Ovary (tissue), 9 donors: Measurements from ENCODE around the gene CADPS. TPM values are rescaled to one million over a fixed set of nuclear protein-coding genes. Genes with fewer than 3 reads are reported as not detected.

Experiments
- DNase-seq, 5 donors: peaks; one replicate each; pipeline ENCODE4 v3.0.0-alpha.2; 2019 to 2020
- H3K27ac ChIP-seq, 2 donors: fragments of 200-600 bp; one replicate each; pipeline versions ENCODE4 v1.5.1 to v1.8.0; 2019 to 2022
- H3K27me3 ChIP-seq: fragments of 200-600 bp; one replicate; pipeline ENCODE4 v1.8.0; 2022
- H3K36me3 ChIP-seq: fragments of 200-600 bp; sonication (generic); one replicate; pipeline ENCODE4 v1.5.1; 2019
- H3K4me1 ChIP-seq: one replicate; pipeline ENCODE4 v1.8.1; 2013; ENCODE audit warnings: mild to moderate bottlenecking, moderate library complexity; ENCODE audit not compliant: insufficient read depth
- H3K4me3 ChIP-seq: fragments of 200-600 bp; sonication (generic); one replicate; pipeline ENCODE4 v1.5.1; 2017
- H3K9me3 ChIP-seq, 2 donors: fragments of 200-600 bp in 1 of 2; sonication (generic) in 1 of 2; one replicate each; pipeline versions ENCODE4 v1.5.1 to v1.8.1; 2013 to 2019; ENCODE audit warnings: mild to moderate bottlenecking in 1 of 2, moderate library complexity in 1 of 2
- EP300 ChIP-seq: sonication (generic); formaldehyde crosslinking; IDR thresholded peaks from one replicate; pipeline ENCODE4 v1.6.1; 2017; ENCODE audit warnings: antibody characterized with exemption
- POLR2A ChIP-seq: fragments of 450-650 bp; IDR thresholded peaks from one replicate; pipeline ENCODE4 v1.6.1; 2017; ENCODE audit warnings: antibody characterized with exemption, mild to moderate bottlenecking, moderate library complexity
- WGBS, 3 donors: extraction: QIAGEN DNeasy Blood & Tissue Kit in 1 of 3; methylation state at CpG; one replicate each; pipeline versions ENCODE4 v1.1.5 to v1.1.7; 2013 to 2017; 5-methylcytosine and 5-hydroxymethylcytosine counted together
- intact Hi-C, 4 donors: fragments of 100-400 bp; cut with DNase I; formaldehyde crosslinking; loops; one replicate each; pipeline versions ENCODE4 v1.11.0 to v1.15.1; 2022 to 2023
- polyA plus RNA-seq, 2 donors: library from polyadenylated mRNA; stranded (reverse); fragments of 200-250 nt in 1 of 2; fragments of 350-450 nt in 1 of 2; fragmentation: Illumina TruSeq in 1 of 2; extraction: RNeasy Lipid Tissue Mini Kit (QIAGEN cat#74804) in 1 of 2; gene quantifications; one replicate each; pipeline ENCODE4 v1.2.3, GENCODE V29; 2013 to 2014
- total RNA-seq, 7 donors: library from RNA; depleted of rRNA in 2 of 7; stranded (reverse); fragments of >200 nt in 2 of 7; fragmentation: NEBNext Ultra II Directional in 3 of 7; extraction: Animal tissue kit (Norgen Biotek cat#: 25700) in 3 of 7; gene quantifications; one replicate each; pipeline versions ENCODE4 v1.1.0 to v1.2.4, GENCODE V29; 2016 to 2023
- TF ChIP-seq, protein P1 (sequence below), 3 donors: fragments of 450-650 bp in 2 of 3; fragments of 200-600 bp in 1 of 3; IDR thresholded peaks; one replicate each; pipeline versions ENCODE4 v1.5.1 to v1.8.0; 2016 to 2022; ENCODE audit warnings: antibody characterized with exemption in 3 of 3, mild to moderate bottlenecking in 1 of 3
- donor health status: DM: no; HTN: no; CAD: no; lungs with moderate emphysema.
- donor health status: DM: no; HTN: no; CAD: no.
- donor health status: Bipolar disorder and iron deficiency.
- donor health status: DM: yes; HTN: yes; CAD: no.
- donor health status: DM: no; HTN: no; CAD: no.
- donor health status: DM: yes; HTN: yes; CAD: no.

The CADPS gene
- total and polyA plus RNA-seq, 9 donors = 0.90 to 6.8 (median 2.8) TPM

DNA sequence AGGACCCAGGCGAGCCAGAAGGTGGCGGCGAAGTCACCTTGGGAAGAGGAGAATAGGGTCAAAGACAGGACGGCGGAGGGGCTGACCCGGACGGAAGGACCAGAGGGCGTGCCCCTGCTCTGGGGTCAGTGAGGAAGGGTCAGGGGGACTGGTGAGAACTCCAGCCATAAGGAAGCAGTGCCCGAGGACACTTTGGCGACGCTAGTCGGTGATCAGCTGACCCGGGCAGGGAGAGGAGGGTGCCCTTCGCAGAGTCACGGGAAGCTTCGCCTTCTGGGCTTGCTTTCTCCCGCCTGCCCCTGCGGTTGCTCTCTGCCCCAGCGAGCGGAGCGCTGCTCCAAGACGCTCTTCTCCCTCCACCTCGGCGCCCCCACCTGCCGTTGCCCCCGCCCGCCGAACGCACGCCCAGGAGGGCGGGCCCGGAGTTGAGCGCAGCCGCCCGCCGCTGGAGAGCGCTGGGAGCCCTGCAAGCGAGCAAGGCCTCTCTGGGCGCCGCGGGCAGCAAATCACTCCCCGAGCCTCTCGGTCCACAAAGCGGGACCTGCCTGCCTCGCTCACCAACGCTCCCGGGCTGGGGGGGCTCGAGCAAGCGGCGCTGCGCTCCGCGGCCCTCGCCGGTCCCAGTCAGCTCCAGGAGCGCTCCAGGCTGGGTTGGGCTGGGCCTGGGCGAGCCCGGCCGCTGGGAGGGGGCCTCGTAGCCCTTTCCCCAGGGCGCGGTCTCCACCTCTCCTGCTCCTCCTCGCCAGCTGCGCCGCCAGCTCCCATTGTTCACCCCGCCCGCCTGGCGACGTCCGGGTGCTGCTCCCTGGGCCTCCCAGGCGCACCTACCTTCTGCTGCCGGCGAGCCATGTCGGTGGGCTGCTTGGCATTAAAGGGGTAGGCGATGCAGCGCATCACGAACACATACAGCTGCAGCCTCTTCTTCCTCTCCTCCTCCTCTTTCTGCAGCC, 1.2 kb downstream of the CADPS start:
- peak overlapping the region; percentile 32 for H3K4me3 ChIP-seq

DNA sequence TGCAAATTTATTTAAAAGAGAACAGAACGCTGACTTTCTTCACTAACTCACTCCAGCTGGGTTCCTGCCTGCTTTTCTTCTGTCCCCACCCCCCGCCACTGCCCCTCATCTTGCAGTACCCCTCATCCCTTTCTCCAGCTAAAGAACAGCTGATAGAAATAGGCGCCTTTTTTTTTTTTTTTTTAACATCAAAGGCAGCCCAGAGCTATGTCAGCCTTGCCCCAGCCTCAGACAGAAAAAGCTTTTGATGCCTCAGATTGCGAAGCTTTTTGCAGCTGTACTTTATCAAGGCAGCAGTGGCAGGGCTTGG, 1.8 kb downstream of the CADPS start:
- 8 to 11% (median 9%) methylated on average over 4 of the region's 4 CpGs for WGBS, 3 donors
- Histone ChIP-seq H3K36me3 (no peaks in the 10 kb centered on the region), H3K9me3 (no peaks in the 10 kb centered on the region), H3K4me3 (no peak overlapping the region), H3K4me1 (peaks cover 7% of the 10 kb centered on the region), H3K27me3 (no peaks in the 10 kb centered on the region), H3K27ac (no peak overlapping the region)
- TF ChIP-seq EP300 = no peak
- TF ChIP-seq, protein P1, sequence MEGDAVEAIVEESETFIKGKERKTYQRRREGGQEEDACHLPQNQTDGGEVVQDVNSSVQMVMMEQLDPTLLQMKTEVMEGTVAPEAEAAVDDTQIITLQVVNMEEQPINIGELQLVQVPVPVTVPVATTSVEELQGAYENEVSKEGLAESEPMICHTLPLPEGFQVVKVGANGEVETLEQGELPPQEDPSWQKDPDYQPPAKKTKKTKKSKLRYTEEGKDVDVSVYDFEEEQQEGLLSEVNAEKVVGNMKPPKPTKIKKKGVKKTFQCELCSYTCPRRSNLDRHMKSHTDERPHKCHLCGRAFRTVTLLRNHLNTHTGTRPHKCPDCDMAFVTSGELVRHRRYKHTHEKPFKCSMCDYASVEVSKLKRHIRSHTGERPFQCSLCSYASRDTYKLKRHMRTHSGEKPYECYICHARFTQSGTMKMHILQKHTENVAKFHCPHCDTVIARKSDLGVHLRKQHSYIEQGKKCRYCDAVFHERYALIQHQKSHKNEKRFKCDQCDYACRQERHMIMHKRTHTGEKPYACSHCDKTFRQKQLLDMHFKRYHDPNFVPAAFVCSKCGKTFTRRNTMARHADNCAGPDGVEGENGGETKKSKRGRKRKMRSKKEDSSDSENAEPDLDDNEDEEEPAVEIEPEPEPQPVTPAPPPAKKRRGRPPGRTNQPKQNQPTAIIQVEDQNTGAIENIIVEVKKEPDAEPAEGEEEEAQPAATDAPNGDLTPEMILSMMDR (IDR thresholded peaks at IDR 0.05) = no peak
- TF ChIP-seq POLR2A = no peak
- intact Hi-C loops = no loop called here
- no peak for DNase-seq

More for the DNA sequence above, 1.2 kb downstream of the CADPS start:
- intact Hi-C loops = no loop called here
- 1 to 2% (median 1%) methylated on average over 47 to 77 of the region's 77 CpGs for WGBS, 3 donors
- no peaks in the 10 kb centered on the region for H3K9me3 ChIP-seq
- H3K27me3 ChIP-seq = no peaks in the 10 kb centered on the region
- peaks cover 7% of the 10 kb centered on the region for H3K4me1 ChIP-seq
- no peak for TF ChIP-seq EP300
- TF ChIP-seq, protein P1 (IDR thresholded peaks at IDR 0.05) = no peak
- no peak for TF ChIP-seq POLR2A
- DNase-seq = peak; percentile 10 to 48 (median 26)
- no peak overlapping the region for H3K27ac ChIP-seq
- no peaks in the 10 kb centered on the region for H3K36me3 ChIP-seq

DNA sequence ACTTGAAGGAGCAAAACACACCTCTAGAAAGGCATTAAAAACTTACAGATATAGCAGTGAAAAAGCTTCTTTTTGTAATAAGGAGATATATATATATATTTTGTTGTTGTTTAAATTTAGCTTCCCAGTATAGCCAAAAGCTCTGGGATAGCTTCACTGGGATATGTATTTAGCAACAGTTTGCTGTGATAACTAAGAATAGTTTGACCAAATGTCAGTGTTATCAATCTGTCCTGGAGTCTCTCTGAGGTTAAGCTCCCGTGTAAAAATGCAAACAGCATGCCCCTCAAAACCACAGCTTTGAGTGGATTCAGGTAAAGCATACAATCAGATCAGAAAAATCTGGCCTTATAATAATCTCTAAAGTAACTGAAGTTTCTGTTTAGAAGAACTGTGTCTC, 2.9 kb downstream of the CADPS start:
- DNase-seq = no peak
- Histone ChIP-seq H3K36me3 (no peaks in the 10 kb centered on the region), H3K4me3 (no peak overlapping the region), H3K9me3 (no peaks in the 10 kb centered on the region), H3K27ac (no peak overlapping the region), H3K4me1 (peaks cover 7% of the 10 kb centered on the region), H3K27me3 (no peaks in the 10 kb centered on the region)
- 31 to 46% (median 34%) methylated on average over 1 of the region's 1 CpG for WGBS, 3 donors
- TF ChIP-seq POLR2A (no peak), EP300 (no peak)
- TF ChIP-seq, protein P1 (IDR thresholded peaks at IDR 0.05) = no peak
- intact Hi-C loops = no loop called here

DNA sequence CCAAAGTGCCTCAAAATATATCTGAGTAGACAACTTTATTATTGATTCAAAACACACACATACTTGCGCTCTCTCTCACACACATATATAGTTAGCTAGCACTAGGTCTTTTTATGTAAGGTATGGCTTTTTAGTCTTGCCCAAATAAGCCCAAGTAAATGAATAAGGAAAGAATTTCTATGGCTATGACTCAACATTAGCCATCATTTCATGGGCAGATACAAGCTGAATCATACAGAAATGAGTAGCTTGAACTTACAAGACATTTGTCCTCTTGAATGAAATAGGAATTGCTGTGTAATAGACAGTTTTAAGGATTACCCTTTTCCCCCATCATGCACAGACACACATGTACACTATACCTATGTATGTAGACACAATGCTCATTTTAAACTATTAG, 4.9 kb downstream of the CADPS start:
- no peaks in the 10 kb centered on the region for H3K36me3 ChIP-seq
- no peaks in the 10 kb centered on the region for H3K9me3 ChIP-seq
- H3K4me3 ChIP-seq = no peak overlapping the region
- peaks cover 7% of the 10 kb centered on the region for H3K4me1 ChIP-seq
- intact Hi-C loops = no loop called here
- WGBS, 3 donors = 90 to 97% (median 94%) methylated on average over 1 of the region's 1 CpG
- no peak for DNase-seq
- no peak for TF ChIP-seq EP300
- TF ChIP-seq POLR2A = no peak
- TF ChIP-seq, protein P1 (IDR thresholded peaks at IDR 0.05) = no peak
- H3K27me3 ChIP-seq = no peaks in the 10 kb centered on the region
- no peak overlapping the region for H3K27ac ChIP-seq
